ENCODE measurements around the gene AFAP1L1.

Gene AFAP1L1

GRCh38 chr5:149349382-149349781 lies 77.7 kb downstream of the AFAP1L1 start:
- Histone ChIP-seq H3K27ac (no peak overlapping the region), H3K27me3 (no peaks in the 10 kb centered on the region), H3K4me3 (ENCODE audit: low read depth in 1 of 2, low read length in 1 of 2) (no peak overlapping the region), H3K4me1 (ENCODE audit: control insufficient read depth in 1 of 2, insufficient read depth in 1 of 2, low read depth in 1 of 2, low read length in 1 of 2) (peaks cover 30 to 32% of the 10 kb centered on the region in 2 experiments), H3K9me3 (no peaks in the 10 kb centered on the region), H3K36me3 (peaks cover 66% of the 10 kb centered on the region)
- no peak for TF ChIP-seq CTCF (IDR thresholded peaks at IDR 0.05)

DNA sequence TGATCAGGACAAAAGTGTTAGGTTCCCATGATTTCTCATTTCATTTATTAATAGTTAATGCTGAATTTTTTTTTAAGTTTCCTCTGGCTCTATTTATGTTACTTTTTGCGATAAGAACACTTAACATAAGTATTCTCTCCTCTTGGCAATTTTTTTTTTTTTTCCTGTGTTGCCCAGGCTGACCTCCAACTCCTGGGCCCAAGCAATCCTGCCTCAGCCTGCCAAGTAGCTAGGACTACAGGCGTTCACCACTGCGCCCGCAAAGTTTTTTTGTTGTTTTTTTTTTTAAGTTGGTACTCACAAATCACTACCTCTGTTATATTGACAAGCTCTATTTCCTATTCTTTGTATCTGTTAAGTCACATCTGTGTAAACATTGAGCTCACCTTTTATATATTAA lies 80.5 kb downstream of the AFAP1L1 start:
- no peak overlapping the region for H3K27ac ChIP-seq
- H3K4me3 ChIP-seq (ENCODE audit: low read depth in 1 of 2, low read length in 1 of 2), result no peak overlapping the region
- TF ChIP-seq CTCF (IDR thresholded peaks at IDR 0.05), result no peak
- peaks cover 73% of the 10 kb centered on the region for H3K36me3 ChIP-seq
- no peaks in the 10 kb centered on the region for H3K27me3 ChIP-seq
- H3K4me1 ChIP-seq (ENCODE audit: control insufficient read depth in 1 of 2, insufficient read depth in 1 of 2, low read depth in 1 of 2, low read length in 1 of 2), result peaks cover 5 to 13% of the 10 kb centered on the region in 2 experiments
- no peaks in the 10 kb centered on the region for H3K9me3 ChIP-seq

DNA sequence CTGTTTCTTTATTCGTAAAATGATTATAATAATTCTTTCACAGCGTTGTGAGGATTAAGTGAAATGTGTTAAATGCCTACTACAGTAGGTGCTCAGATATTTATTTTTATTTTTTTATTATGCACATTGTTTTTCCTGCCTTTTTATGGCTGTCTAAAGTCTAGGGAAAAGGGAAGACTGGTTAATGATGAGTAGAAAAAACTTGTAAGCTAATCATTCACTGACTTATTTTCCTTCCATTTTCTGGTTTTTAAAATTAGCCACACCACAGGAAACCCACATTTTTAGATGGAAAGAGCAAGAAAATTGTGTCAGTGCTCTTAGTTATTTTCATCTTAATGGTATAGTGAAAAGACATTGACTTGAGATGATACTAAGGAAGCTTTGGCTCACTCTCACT lies 82.3 kb downstream of the AFAP1L1 start:
- Histone ChIP-seq H3K4me3 (ENCODE audit: low read depth in 1 of 2, low read length in 1 of 2) (no peak overlapping the region), H3K27me3 (no peaks in the 10 kb centered on the region), H3K4me1 (ENCODE audit: control insufficient read depth in 1 of 2, insufficient read depth in 1 of 2, low read depth in 1 of 2, low read length in 1 of 2) (peaks cover 16 to 18% of the 10 kb centered on the region in 2 experiments), H3K27ac (no peak overlapping the region), H3K9me3 (no peaks in the 10 kb centered on the region), H3K36me3 (peaks cover 62% of the 10 kb centered on the region)
- no peak for TF ChIP-seq CTCF (IDR thresholded peaks at IDR 0.05)

- Histone ChIP-seq H3K9me3 (no peaks in the 10 kb centered on the region), H3K4me1 (ENCODE audit: control insufficient read depth in 1 of 2, insufficient read depth in 1 of 2, low read depth in 1 of 2, low read length in 1 of 2) (peaks cover 34 to 35% of the 10 kb centered on the region in 2 experiments), H3K27ac (no peak overlapping the region), H3K4me3 (ENCODE audit: low read depth in 1 of 2, low read length in 1 of 2) (no peak overlapping the region), H3K36me3 (peaks cover 44% of the 10 kb centered on the region), H3K27me3 (no peaks in the 10 kb centered on the region)
- no peak for TF ChIP-seq CTCF (IDR thresholded peaks at IDR 0.05)
These were observed 84.0 kb downstream of the AFAP1L1 start for GRCh38 chr5:149355688-149356087.

DNA sequence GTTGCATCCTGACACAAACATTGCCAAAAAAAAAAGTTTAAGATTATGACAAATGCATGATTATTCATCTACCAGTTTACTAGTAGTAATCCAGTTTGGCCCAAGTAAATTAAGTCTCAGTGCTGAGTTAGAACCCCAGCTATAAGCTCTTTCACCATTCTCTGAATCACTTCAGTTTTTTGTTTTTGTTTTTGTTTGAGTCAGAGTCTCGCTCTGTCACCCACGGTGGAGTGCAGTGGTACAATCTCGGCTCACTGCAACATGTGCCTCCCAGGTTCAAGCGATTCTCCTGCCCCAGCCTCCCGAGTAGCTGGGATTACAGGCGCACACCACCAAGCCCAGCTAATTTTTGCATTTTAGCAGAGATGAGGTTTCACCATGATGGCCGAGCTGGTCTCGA lies 84.7 kb downstream of the AFAP1L1 start:
- Histone ChIP-seq H3K27me3 (no peaks in the 10 kb centered on the region), H3K4me1 (ENCODE audit: control insufficient read depth in 1 of 2, insufficient read depth in 1 of 2, low read depth in 1 of 2, low read length in 1 of 2) (peaks cover 40 to 42% of the 10 kb centered on the region in 2 experiments), H3K27ac (no peak overlapping the region), H3K9me3 (no peaks in the 10 kb centered on the region), H3K4me3 (ENCODE audit: low read depth in 1 of 2, low read length in 1 of 2) (no peak overlapping the region), H3K36me3 (peaks cover 37% of the 10 kb centered on the region)
- no peak for TF ChIP-seq CTCF (IDR thresholded peaks at IDR 0.05)

Measured in neutrophil (primary cell).